DOHH2 (cell line): Measurements from ENCODE around the gene C4A.
"Not testable (repeated sequence)": the region's sequence is repeated elsewhere in the genome, so short reads cannot be mapped to it uniquely, and the experiment has no call there.

ENCODE experiments used
- EZH2phosphoT487 ChIP-seq: fragments of 200-600 bp; sonication (generic); IDR thresholded peaks from 2 replicates; pipeline ENCODE4 v1.6.1; 2017; ENCODE audit warnings: borderline replicate concordance, mild to moderate bottlenecking, antibody characterized with exemption, low read length, moderate library complexity, mixed read lengths
- TF ChIP-seq, protein P1 (sequence below): fragments of 200-600 bp; sonication (generic); IDR thresholded peaks from one replicate; pipeline ENCODE4 v1.5.1; 2014; ENCODE audit warnings: antibody characterized with exemption, mild to moderate bottlenecking, low read depth, low read length; ENCODE audit not compliant: poor library complexity, severe bottlenecking

DNA sequence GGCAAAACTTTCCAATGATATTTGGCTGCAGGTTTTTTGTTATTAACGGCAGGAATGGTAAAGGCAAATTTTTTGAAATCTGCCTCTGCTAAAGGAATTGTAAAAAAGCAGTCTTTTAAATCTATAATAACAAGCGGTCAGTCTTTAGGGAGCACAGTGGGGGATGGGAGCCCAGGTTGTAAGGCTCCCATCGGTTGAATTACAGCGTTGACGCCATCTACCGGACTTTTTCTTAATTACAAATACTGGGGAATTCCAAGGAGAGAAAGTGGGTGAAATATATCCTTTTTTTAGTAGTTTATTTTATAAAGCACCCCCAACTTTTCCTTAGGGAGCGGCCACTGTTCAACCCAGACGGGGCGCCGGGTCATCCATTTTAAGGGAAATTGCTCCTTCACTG, 7.5 kb downstream of the C4A start:
- TF ChIP-seq, protein P1, sequence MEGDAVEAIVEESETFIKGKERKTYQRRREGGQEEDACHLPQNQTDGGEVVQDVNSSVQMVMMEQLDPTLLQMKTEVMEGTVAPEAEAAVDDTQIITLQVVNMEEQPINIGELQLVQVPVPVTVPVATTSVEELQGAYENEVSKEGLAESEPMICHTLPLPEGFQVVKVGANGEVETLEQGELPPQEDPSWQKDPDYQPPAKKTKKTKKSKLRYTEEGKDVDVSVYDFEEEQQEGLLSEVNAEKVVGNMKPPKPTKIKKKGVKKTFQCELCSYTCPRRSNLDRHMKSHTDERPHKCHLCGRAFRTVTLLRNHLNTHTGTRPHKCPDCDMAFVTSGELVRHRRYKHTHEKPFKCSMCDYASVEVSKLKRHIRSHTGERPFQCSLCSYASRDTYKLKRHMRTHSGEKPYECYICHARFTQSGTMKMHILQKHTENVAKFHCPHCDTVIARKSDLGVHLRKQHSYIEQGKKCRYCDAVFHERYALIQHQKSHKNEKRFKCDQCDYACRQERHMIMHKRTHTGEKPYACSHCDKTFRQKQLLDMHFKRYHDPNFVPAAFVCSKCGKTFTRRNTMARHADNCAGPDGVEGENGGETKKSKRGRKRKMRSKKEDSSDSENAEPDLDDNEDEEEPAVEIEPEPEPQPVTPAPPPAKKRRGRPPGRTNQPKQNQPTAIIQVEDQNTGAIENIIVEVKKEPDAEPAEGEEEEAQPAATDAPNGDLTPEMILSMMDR = not testable (repeated sequence)
- not testable (repeated sequence) for TF ChIP-seq EZH2phosphoT487
